ENCODE results near the gene AK5.

GRCh38 chr1:77383236-77383635 lies 101.4 kb downstream of the AK5 start:
- TF ChIP-seq CTCF (IDR thresholded peaks at IDR 0.05 in 8 of 11, conservative IDR thresholded peaks at IDR 0.05 in 3 of 11) = no peak
- TF ChIP-seq POLR2AphosphoS5 (IDR thresholded peaks at IDR 0.05) = no peak
